ENCODE measurements around the gene TRAPPC4. TPM values are rescaled to one million over a fixed set of nuclear protein-coding genes. Genes with fewer than 3 reads are reported as not detected.

The TRAPPC4 gene
- total and polyA plus RNA-seq, 2 donors (not counting 1 experiment from before 2014, with no cell fraction given) = 61.4 to 64.5 TPM

DNA sequence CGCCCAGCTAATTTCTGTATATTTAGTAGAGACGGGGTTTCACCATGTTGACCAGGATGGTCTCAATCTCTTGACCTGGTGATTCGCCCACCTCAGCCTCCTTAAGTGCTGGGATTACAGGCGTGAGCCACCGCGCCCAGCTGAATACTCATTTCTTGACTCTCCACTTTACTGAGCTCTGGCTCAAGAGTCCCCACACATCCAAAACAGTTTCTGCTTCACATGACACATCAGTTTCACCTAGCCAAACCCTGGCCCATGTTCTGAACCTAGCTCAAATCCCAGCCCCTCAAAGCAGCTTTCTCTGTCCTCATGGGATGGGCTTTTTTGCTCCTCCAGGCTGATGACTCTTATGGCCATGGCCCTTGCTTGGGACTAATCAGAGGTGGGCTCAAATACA lies 28.6 kb downstream of the TRAPPC4 start:
- no peaks in the 10 kb centered on the region for H3K79me2 ChIP-seq (ENCODE audit: control insufficient read depth, insufficient read depth, low read length)
- no peak overlapping the region for H3K27ac Mint-ChIP-seq
- no peak overlapping the region for H3K4me3 Mint-ChIP-seq
- H3K4me1 ChIP-seq (ENCODE audit: control insufficient read depth in 2 of 2, insufficient read depth in 2 of 2, low read length in 2 of 2) = peaks cover 9 to 10% of the 10 kb centered on the region in 2 donors
- H3K27me3 Mint-ChIP-seq = no peaks in the 10 kb centered on the region
- no peak overlapping the region for H3K4me2 ChIP-seq (replicated peaks; ENCODE audit: low read depth, low read length, poor library complexity, severe bottlenecking)
- H3K36me3 ChIP-seq (replicated peaks in 1 of 2; ENCODE audit: control extremely low read depth in 1 of 2, control insufficient read depth in 1 of 2, extremely low read depth in 1 of 2, insufficient read depth in 2 of 2, low read length in 1 of 2) = peaks cover 0 to 48% of the 10 kb centered on the region in 2 experiments
- H3K4me1 Mint-ChIP-seq = peaks cover 11% of the 10 kb centered on the region
- H3K27me3 ChIP-seq (replicated peaks in 1 of 4; ENCODE audit: control extremely low read depth in 1 of 4, control insufficient read depth in 3 of 4, insufficient read depth in 4 of 4, low read length in 3 of 4) = no peaks in the 10 kb centered on the region
- 83% methylated on average over 6 of the region's 6 CpGs for WGBS (ENCODE audit: insufficient coverage)
- DNase-seq (no peak), ATAC-seq (ENCODE audit: low read depth) (no peak)
- intact Hi-C loops (cut with micrococcal nuclease) = no loop called here
- no peak overlapping the region for H3K27ac ChIP-seq (ENCODE audit: low read length in 2 of 2)
- no peaks in the 10 kb centered on the region for H4K20me1 ChIP-seq (ENCODE audit: control insufficient read depth, insufficient read depth, low read length, poor library complexity, severe bottlenecking)
- H2AFZ ChIP-seq (ENCODE audit: insufficient read depth, low read depth, low read length, poor library complexity, severe bottlenecking) = no peak overlapping the region
- H3K4me3 ChIP-seq (ENCODE audit: control extremely low read depth in 1 of 5, extremely low read depth in 1 of 5, insufficient read depth in 1 of 5, low read depth in 2 of 5, low read length in 4 of 5) = no peak overlapping the region
- ChIA-PET POLR2A (interaction anchor here (0.7 kb wide), 1 partner anchor 9 kb away, joined by 3 read pairs; no protein-coding TSS in a partner anchor), CTCF (interaction anchor here (1.0 kb wide), 1 partner anchor 15 kb away, joined by 3 read pairs; no protein-coding TSS in a partner anchor)
- H3K9ac ChIP-seq (ENCODE audit: low read length) = no peak overlapping the region
- H3K9me3 Mint-ChIP-seq (ENCODE audit: insufficient read depth) = no peaks in the 10 kb centered on the region
- TF ChIP-seq, protein P1, sequence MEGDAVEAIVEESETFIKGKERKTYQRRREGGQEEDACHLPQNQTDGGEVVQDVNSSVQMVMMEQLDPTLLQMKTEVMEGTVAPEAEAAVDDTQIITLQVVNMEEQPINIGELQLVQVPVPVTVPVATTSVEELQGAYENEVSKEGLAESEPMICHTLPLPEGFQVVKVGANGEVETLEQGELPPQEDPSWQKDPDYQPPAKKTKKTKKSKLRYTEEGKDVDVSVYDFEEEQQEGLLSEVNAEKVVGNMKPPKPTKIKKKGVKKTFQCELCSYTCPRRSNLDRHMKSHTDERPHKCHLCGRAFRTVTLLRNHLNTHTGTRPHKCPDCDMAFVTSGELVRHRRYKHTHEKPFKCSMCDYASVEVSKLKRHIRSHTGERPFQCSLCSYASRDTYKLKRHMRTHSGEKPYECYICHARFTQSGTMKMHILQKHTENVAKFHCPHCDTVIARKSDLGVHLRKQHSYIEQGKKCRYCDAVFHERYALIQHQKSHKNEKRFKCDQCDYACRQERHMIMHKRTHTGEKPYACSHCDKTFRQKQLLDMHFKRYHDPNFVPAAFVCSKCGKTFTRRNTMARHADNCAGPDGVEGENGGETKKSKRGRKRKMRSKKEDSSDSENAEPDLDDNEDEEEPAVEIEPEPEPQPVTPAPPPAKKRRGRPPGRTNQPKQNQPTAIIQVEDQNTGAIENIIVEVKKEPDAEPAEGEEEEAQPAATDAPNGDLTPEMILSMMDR (IDR thresholded peaks at IDR 0.05) = no peak
- no peak for TF ChIP-seq EZH2 (IDR thresholded peaks at IDR 0.05; ENCODE audit: borderline replicate concordance, insufficient read depth, low read depth, low read length, poor library complexity, severe bottlenecking)
- H3K9me3 ChIP-seq (ENCODE audit: control extremely low read depth in 1 of 3, control insufficient read depth in 2 of 3, insufficient read depth in 1 of 3, low read length in 2 of 3) = no peaks in the 10 kb centered on the region

DNA sequence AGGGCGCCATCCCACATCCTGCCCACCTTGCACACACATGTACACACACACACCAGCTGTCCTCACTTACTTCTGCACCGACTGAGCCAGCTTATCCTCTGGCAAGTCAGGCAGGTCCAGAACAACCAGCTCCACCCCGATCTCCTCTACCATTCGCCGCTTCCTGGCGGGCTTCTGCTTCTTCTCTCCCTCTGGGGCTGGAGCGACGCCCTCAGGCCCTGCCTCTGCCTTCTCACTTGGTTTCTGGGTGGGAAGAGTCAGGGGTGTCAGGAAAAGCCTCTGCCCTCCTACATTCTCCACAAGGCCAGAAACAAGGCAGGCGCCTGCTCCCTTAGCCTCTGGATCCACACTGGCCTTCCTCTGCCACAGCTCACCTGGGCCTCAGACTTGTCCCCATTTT lies 30.1 kb downstream of the TRAPPC4 start:
- H3K9me3 Mint-ChIP-seq (ENCODE audit: insufficient read depth) = no peaks in the 10 kb centered on the region
- H3K36me3 ChIP-seq (replicated peaks in 1 of 2; ENCODE audit: control extremely low read depth in 1 of 2, control insufficient read depth in 1 of 2, extremely low read depth in 1 of 2, insufficient read depth in 2 of 2, low read length in 1 of 2) = peaks cover 0 to 62% of the 10 kb centered on the region in 2 experiments
- peaks cover 10 to 13% of the 10 kb centered on the region in 2 donors for H3K4me1 ChIP-seq (ENCODE audit: control insufficient read depth in 2 of 2, insufficient read depth in 2 of 2, low read length in 2 of 2)
- WGBS (ENCODE audit: insufficient coverage) = 67% methylated on average over 2 of the region's 9 CpGs
- no peaks in the 10 kb centered on the region for H3K9me3 ChIP-seq (ENCODE audit: control extremely low read depth in 1 of 3, control insufficient read depth in 2 of 3, insufficient read depth in 1 of 3, low read length in 2 of 3)
- H2AFZ ChIP-seq (ENCODE audit: insufficient read depth, low read depth, low read length, poor library complexity, severe bottlenecking) = no peak overlapping the region
- peaks cover 18% of the 10 kb centered on the region for H3K4me1 Mint-ChIP-seq
- H3K9ac ChIP-seq (ENCODE audit: low read length) = no peak overlapping the region
- no peaks in the 10 kb centered on the region for H3K27me3 ChIP-seq (replicated peaks in 1 of 4; ENCODE audit: control extremely low read depth in 1 of 4, control insufficient read depth in 3 of 4, insufficient read depth in 4 of 4, low read length in 3 of 4)
- ChIA-PET CTCF (no interaction called here), POLR2A (interaction anchor here (0.6 kb wide), 1 partner anchor 8 kb away, joined by 5 read pairs; no protein-coding TSS in a partner anchor)
- intact Hi-C loops (cut with micrococcal nuclease) = no loop called here
- ATAC-seq (ENCODE audit: low read depth) (no peak), DNase-seq (no peak)
- H3K4me3 ChIP-seq (ENCODE audit: control extremely low read depth in 1 of 5, extremely low read depth in 1 of 5, insufficient read depth in 1 of 5, low read depth in 2 of 5, low read length in 4 of 5) = no peak overlapping the region
- no peaks in the 10 kb centered on the region for H3K79me2 ChIP-seq (ENCODE audit: control insufficient read depth, insufficient read depth, low read length)
- no peak overlapping the region for H3K4me3 Mint-ChIP-seq
- H3K4me2 ChIP-seq (replicated peaks; ENCODE audit: low read depth, low read length, poor library complexity, severe bottlenecking) = no peak overlapping the region
- no peaks in the 10 kb centered on the region for H4K20me1 ChIP-seq (ENCODE audit: control insufficient read depth, insufficient read depth, low read length, poor library complexity, severe bottlenecking)
- no peak overlapping the region for H3K27ac ChIP-seq (ENCODE audit: low read length in 2 of 2)
- TF ChIP-seq, protein P1 (IDR thresholded peaks at IDR 0.05) = no peak
- no peak for TF ChIP-seq EZH2 (IDR thresholded peaks at IDR 0.05; ENCODE audit: borderline replicate concordance, insufficient read depth, low read depth, low read length, poor library complexity, severe bottlenecking)
- no peaks in the 10 kb centered on the region for H3K27me3 Mint-ChIP-seq
- no peak overlapping the region for H3K27ac Mint-ChIP-seq

Measured in B cell (primary cell).